NCI-H748 (cell line): Measurements from ENCODE around the gene RASA3.
A peak's percentile ranks its signal among the peaks of the same experiment; 100 is the strongest.

Experiments
- DNase-seq: peaks from one replicate; lab custom pipeline; 2025; ENCODE audit not compliant: unreplicated experiment; lab: John Stamatoyannopoulos, UW

RASA3 gene

DNA sequence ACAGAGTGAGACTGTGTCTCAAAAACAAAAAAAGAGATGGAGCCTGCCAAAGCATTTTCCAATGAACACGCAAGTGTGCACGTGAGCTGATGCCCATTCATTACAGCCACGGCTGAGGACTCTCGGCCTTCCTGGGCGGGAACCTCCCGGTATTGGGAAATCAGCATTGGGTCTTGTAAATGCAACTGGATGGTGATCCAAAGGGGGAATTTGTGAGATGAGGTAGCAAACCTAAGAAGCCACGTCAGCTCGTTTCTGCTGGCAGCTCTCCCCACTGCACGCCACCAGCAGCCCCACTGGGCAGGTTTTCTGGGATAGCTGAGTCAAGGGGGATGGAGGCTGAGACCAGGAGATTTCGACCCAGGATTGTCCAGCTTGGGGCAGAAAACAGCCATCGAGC is 170.0 kb downstream of the RASA3 start:
- DNase-seq, result no peak

DNA sequence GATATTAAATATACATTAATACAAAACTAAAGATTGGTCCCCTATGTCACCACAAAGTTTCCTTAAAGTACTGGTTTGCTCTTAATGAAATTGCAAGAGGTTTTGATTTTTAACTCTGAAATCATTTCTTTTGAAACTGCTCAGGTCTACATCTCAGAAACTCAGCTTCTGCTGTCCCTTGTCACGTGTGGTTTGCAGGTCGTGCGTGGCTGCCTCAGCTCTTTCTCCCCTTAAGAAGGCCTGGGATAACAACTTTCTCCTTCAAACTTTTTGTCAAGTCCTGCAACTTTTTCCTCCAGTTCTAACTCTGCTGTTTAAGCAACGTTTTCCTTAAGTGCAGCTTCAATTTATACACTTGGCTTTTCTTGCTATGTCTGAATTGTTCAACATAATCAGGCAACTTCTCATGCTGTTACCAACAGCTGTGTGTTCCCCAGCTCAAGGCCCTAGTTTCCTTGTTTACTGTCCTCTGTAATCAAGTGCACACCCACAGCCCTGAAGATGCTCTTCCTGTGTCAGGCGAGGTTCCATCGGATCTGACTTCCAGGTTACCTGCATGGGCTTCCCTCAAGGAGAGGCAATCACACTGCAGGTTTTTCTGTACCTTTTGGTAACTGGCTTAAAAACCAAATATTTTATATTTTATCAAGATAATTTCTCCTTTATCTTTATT is 172.0 kb downstream of the RASA3 start:
- no peak for DNase-seq

DNA sequence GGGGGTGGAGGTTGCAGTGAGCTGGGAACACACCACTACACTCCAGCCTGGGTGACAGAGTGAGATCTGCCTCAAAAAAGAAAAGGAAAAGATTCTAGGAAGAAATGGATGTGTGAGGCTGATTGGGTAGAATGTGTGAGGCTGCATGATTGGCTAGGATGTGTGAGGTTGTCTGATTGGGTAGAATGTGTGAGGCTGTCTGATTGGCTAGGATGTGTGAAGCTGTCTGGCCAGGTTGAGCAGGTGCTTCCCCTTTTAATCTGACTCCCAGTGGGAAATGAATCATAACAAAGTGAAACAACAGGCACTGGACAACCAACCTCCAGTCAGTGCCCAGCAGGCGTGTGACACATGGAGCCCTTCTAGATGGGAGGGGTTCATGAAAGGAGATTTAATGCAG is 173.2 kb downstream of the RASA3 start:
- DNase-seq, result no peak

DNA sequence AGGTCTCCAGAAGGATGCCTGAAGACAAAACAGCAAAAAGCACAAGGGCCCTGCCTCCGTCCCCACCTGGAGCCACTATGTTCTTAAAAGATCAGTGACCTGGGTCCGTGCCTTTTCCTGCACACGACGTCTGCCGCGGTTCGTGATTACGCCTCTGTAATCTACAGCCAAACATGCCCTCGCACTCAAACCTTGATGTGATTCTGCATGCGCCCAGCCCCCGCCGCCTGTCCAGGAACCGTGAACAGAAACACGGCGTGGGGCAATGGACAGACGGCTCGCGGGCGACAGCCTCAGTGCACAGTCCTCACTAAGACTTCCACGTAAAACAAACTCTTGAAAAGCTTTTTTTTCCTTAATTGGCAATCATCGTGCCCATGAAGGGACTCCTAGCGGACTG is 174.1 kb downstream of the RASA3 start:
- DNase-seq, result no peak

DNA sequence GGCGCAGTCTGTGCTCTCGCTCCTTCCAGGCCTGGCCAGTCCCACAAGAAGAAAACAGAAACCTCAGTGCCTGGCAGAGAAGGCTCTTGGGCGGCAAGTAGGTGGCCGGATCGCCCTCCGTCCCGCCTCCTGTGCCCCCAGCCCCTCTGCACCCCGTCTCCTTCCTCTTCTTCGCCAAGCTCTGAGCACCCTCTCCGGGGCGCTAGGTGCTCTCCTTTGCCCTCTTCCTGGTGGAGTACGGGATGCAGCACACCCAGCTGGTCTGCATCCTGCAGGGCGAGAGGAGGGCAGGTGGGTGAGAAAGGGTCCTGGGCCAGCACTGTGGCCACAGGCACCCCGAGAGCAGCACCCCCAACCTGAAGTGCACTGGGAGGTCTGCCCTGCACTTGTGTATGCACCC is 175.9 kb downstream of the RASA3 start:
- no peak for DNase-seq

DNA sequence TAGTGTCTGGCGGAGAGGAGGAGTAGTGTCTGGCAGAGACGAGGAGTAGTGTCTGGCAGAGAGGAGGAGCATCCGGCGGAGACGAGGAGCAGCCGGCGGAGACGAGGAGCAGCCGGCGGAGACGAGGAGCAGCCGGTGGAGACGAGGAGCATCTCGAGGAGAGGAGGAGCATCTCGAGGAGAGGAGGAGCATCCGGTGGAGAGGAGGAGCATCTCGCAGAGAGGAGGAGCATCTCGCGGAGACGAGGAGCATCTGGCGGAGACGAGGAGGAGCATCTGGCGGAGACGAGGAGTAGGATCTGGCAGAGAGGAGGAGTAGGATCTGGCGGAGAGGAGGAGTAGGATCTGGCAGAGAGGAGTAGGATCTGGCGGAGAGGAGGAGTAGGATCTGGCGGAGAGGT is 176.7 kb downstream of the RASA3 start:
- no peak for DNase-seq

DNA sequence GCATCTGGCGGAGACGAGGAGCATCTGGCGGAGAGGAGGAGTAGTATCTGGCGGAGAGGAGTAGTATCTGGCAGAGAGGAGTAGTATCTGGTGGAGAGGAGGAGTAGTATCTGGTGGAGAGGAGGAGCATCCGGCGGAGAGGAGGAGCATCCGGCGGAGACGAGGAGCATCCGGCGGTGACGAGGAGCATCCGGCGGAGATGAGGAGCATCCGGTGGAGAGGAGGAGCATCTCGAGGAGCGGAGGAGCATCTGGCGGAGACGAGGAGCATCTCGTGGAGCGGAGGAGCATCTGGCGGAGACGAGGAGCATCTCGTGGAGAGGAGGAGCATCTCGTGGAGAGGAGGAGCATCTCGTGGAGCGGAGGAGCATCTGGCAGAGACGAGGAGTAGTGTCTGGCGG is 177.2 kb downstream of the RASA3 start:
- no peak for DNase-seq

DNA sequence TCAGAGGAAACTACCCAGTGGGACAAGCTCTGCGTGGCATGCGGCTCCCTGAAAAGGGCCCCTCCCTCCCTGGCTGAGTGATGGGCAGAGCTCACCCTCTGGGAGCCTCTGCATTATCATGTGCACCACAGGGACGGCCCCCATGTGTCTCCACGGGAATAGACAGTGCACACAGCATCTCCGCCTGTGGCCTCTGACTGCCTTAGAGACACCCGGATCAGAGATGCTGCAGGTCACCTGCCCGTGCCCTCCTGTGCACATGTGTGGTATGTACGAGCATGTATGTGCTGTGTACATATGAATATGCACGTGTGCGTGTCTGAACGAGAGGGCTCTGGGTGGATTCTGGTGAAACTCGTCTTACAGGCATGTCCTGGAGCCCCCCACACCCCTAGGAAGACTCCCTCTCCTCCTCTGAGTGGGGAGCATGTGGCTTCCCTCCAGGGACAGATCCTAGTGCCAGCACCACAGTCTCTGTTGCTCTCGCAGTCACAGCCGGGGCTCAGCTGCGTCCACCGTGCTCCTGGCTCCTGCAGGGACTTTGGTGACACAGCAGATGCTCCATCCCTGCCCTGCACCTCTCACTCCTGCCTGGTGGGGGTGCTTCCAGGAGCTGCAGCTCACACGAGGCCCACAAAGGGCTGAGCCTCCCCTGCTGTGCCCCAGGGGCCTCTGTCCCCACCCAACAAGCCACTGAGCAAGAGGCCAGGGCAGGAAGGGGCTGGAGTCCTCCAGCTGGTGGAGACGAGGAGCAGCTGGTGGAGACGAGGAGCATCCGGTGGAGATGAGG is 178.2 kb downstream of the RASA3 start:
- DNase-seq, result no peak

DNA sequence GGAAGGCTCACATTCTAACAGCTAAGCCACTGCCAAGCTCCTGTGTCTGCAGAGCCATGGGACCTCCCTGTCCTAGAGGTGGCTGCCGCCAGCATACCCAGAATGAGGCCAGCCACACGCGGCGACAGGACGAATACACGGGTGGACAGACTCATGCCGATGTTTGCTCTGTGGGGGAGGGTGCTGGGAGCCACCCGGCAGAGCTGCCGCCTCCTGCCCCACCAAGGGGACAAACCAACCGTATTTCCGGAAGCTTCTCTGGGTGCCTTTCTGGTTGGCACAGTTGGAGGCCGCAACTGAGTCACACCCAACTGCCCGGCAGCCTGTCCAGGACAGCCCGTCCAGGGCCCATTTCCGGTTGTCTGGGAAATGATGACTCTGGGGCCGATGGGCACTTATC is 178.9 kb downstream of the RASA3 start:
- DNase-seq, result no peak

DNA sequence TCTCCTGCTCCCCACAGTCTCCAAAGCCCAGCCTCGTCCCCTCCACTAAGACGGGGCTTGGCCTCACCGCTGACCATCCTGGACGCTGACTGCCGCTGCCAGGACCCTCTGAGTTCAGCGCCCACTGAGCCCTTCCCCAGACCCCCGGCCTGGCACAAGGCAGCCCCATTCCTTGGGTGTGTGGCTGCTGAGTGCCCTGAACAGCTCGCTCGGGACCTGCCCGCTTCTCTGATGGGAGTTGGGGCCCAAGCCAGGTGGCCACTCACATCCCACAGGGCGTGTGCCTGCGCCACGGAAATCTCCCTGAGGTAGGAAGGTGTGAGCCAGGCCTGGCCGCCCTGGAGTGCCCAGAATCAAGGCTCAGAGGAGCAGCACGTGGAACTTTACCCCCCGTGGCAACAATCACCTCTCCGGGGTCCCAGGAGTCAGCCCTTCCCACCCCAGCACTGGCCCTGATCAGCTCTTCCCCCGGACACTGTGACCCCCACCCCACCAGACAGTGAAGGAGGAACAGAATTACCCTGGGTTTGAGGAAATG is 179.4 kb downstream of the RASA3 start:
- DNase-seq, result no peak

DNA sequence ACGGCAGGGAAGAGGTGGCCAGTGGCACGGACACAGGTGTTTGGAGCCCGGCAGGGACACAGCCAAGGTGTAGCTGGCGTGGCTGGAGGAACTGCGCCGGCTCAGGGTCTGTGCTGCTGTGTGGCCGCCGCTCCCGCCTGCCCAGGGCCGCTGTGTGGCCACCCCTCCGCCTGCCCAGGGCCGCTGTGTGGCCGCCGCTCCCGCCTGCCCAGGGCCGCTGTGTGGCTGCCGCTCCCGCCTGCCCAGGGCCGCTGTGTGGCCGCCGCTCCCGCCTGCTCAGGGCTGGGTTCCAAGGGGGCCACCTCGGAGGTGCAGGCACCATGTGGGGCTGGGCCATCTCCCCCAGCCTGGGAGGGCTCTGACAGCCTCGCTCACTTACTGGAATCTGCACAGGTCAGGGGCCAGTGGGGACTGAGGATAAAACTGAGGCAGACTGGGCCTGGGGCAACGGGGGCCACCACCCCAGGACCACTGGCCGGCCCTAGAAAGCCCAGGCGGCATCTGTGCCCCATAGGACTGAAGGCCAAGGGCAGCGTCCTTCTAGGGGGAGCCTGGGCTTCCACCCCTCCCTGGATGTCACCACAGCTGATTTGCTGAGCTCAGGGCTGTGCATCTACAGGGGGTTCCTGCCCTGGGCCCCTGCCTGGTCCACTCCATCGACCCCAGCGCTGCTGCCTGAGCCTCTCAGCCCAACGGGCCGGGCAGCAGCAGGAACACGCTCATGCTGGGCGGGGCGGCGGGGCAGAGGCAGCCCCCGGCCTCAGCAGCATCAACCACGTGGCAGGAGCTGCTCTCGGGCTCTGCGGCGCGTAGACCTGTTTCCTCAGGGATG is 180.1 kb downstream of the RASA3 start:
- DNase-seq, result no peak

DNA sequence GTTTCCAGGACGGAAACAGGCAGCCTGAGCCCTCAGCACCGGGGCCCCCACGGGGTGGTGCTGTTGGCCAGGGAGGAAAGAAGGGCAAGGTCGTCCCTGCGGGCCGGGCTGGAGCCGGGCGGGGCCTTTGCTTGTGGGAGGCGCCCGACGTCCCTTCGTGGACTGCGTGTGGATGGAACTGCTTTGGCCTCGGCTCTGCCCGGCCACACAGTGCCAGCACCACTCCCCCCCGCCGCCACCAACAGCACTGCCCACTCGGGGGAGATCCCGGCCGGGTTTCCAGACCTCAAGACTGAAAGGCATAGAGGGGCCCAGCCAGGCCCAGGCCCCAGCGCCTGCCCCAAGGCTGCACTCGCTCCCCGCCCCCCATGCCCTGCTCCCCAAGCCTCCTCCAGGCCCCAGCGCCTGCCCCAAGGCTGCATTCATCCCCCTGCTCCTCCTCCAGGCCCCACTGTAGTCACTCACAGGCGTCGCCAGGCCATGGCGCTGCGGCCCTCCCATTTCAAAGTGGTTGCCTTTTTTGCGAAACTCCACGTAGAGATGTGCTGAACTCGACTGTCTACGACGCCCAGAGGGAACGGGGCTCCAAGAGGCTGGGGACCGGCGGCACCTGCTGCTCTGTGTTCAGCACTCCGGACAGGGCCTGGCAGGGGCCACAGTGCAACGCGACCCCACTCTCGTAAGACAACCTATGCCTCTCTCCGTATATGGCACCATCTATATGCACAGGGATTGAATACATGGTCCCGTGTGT is 181.0 kb downstream of the RASA3 start:
- peak; percentile 64 for DNase-seq

DNA sequence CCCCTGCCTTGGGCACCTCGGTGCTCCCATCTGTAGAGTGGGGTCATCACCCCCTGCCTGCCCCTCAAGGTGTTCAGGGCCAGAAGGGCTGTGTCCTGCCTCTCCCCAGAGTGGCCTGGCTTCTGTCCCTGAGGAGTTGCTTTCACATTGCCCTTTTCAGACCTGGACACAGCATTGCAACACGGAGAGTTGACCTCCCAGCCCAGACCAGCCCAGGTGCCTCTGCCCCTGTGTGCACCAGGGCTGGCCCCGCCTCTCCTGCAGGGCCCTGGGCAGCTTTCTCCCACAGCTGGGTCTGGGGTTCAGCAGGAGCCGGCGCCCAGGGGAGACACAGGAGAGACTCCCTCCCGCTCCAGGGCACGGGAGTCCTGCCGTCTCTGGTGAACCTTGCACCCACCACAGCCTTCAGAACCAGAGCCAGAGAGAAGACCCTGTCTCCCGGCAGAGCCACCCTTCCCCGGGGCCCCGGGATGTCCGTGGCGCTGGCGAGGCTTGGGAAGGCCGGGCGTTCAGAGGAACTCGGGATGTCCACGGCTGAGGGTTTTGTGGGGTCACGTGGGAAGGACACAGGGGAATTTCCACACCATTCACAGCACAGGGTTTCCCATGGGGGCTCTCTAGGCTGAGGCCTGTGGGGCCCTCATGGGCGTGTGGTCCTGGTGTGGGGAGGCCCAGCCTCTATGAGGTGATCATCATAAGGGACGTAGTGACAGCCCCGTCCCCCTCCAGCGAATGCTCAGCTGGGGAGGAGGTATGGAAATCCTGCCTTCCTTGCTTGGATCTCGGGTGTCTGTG is 181.8 kb downstream of the RASA3 start:
- DNase-seq, result no peak

DNA sequence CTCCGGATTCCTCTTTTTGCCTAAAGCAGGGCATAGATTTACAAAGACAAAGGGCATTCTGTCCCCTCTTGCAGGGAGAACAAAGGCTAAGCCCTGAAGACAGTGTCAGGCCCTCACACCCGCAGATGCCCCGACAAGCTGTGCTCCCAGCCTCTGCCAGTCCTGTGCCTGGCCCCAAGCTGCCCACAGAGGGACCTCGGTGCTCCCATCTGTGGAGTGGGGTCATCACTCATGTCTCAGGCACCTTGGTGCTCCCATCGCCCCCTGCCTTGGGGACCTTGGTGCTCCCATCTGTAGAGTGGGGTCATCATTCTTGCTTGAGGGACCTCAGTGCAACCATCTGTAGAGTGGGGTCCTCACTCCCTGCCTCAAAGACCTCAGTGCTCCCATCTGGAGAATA is 182.9 kb downstream of the RASA3 start:
- no peak for DNase-seq

DNA sequence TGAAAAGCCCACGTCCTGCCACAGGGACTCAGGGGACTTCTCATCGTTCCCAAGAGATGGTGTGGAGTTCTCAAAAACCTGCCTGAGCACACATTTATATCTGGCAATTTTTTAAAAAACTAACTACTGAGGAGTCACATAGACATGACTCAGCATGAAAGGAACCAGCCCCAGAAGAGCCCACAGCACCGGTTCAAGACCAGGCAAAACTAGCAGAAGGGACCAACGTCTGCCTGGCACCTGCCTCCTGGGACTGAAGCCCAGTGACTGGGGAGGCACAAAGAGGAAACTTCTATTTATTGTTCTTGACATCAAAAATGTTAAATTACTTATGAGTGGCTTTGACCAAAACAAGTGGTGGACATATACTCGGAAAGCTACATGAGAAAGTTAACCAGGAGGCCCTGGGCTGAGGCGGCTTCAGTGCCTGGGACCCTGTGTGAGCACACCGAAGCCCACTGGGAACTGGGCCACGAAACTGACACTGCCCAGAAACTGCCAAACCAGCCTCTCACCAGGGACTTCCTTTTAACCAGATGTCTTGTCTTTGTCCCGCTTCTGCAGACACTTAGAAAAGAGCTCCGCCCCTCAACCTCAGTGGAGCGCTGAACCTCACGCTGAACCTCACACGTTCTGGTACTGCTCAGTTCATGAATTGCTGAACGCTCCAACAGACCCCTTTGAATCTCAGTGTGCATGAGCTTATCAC is 184.2 kb downstream of the RASA3 start:
- DNase-seq, result no peak

DNA sequence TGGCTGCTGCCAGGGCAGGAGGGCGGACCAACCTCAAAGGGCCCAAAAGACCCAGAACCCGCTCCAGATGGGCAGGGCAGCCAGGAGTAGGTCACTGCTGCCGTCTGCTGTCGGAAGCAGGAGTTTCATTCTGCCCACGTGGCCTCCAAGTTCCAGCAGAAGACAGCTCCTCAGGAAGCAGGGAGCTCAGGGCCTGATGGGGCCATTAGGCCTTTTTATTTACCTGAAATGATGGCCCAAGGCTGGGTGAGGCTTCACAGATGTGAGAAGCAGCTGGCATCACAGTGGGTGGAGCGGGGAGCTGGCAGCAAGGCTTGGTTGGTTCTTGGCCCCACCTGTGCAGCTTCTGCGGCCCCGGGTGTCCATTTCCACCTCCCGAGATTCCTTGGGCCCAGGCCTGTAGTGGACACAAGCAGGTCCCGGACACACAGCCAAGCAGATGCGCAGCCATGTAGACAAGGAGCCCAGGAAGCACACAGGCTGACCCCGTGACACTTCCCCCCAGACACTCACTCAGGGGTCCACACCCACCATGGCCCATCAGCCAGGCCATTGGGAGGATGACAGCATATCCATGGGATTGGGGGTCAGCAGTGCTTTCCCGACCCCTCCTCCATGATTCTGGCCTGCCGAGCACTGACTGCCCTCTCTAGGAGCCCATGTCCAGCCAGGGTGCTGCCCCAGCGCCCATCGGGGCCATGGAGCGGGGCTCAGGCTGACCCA is 185.0 kb downstream of the RASA3 start:
- no peak for DNase-seq

DNA sequence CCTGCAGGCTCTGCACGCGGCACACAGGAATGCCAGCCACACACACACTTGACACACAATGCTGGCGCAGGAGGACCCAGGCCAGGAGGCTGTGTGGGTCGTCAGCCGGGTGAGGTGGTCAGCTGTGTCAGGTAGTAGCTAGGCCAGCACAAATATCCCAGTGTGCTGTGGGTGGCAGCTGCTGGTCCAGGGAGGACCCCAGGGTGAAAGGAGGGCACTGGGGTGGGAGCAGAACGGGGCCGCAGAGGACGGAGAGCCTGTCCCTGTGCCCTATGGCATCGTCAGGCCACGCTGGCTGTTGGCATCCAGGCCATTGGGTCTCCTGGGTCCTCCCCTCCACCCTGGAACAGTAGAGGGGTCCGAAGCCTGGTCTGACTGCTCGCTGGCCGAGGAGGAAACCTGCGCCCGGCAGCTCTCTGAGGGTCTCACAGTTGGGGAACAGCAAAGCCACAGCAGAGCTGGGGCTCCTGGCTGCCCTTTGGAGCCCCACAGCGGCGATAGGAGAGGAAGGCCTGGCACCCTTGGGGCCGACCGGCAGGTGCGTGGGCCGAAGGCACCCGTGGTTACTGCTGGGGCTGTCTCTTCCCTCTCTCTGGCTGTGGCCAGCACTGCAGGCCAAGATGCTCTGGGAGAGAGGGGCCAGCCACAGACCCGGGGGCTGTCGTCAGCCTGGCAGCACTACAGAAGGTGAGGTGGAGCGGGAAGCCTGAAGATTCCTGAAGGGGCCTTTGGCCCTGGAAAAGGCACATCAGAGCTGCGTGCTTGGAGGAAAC is 185.8 kb downstream of the RASA3 start:
- no peak for DNase-seq

DNA sequence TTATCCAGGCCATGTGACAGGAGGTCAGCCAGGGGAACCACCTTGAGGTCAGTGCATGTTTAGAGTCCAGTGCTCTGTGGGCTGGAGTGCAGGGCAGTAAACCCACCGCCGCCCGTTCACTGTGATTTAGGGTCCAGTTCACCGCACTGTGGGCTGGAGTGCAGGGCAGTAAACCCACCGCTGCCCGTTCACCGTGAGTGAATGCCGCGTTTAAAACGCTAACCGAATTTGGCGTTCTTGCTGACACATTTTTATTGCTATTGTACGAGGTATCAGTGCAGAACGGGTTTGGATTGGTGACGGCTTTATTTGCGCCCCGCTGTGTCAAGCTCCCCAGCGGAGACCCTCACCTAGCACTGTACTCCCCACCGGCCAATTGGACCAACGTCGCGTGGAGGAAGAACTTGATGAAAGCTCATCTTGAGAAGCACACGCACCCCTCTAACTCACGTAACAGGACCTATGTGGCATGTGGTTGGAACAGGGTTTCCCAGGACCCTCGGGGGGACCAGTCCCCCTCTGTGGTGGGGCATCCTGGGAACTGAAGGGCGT is 186.5 kb downstream of the RASA3 start:
- DNase-seq, result no peak
